ENCODE data around the gene PHACTR3. TPM values are rescaled to one million over a fixed set of nuclear protein-coding genes. Genes with fewer than 3 reads are reported as not detected.

The PHACTR3 gene
- total and polyA plus RNA-seq, 2 experiments from 2014 or later: 0.45 to 0.61 TPM

DNA sequence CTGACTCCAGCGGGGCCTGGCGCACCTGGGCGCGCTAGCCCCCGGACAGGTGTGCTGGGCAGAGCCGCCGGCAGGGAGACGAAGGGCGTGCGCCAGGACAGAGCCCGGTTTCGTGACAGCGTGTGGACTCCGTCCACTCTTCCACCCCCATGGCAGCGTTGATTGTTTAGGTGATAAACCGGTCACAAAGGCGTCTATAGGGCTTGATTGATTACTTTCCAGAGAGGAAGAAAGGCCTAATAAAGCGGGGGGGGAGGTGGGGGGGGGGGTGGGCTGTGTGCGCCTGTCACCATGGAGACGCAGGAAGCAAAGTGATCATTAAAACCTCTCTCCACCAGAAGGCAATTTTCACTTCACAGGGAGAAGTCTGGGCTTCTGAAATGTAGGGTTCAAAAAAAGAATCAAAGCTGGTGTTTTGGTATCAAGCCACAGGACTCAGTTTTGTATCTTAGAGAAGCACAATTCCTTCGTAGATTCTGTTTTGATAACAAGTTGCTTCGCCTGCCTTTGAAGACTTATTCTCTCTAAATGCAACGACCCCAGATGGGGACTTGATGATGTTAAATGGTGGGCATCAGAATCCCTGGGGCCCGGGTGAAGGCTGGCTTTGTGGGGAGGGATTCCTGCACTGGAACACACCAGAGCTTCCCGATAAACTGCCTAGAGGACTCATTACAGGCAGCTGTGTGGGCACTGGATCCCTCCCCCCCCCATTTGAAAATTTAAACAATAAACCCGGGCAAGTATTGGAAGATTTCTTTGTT is 1.4 kb downstream of the PHACTR3 start (continued):
- TF ChIP-seq STAT1 (IDR thresholded peaks at IDR 0.05; ENCODE audit: unreplicated experiment) (no peak), ZNF114 (CRISPR knock-in tag; IDR thresholded peaks at IDR 0.05) (no peak), JUNB (IDR thresholded peaks at IDR 0.05; ENCODE audit: unreplicated experiment) (no peak), CREB1 (CRISPR knock-in tag; IDR thresholded peaks at IDR 0.05; ENCODE audit: low read depth) (no peak), EZH2phosphoT487 (IDR thresholded peaks at IDR 0.05; ENCODE audit: unreplicated experiment) (no peak)
- TF ChIP-seq, protein P1, sequence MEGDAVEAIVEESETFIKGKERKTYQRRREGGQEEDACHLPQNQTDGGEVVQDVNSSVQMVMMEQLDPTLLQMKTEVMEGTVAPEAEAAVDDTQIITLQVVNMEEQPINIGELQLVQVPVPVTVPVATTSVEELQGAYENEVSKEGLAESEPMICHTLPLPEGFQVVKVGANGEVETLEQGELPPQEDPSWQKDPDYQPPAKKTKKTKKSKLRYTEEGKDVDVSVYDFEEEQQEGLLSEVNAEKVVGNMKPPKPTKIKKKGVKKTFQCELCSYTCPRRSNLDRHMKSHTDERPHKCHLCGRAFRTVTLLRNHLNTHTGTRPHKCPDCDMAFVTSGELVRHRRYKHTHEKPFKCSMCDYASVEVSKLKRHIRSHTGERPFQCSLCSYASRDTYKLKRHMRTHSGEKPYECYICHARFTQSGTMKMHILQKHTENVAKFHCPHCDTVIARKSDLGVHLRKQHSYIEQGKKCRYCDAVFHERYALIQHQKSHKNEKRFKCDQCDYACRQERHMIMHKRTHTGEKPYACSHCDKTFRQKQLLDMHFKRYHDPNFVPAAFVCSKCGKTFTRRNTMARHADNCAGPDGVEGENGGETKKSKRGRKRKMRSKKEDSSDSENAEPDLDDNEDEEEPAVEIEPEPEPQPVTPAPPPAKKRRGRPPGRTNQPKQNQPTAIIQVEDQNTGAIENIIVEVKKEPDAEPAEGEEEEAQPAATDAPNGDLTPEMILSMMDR (conservative IDR thresholded peaks at IDR 0.05; ENCODE audit: low read depth in 2 of 2): no peak
- TF ChIP-seq, protein P2, sequence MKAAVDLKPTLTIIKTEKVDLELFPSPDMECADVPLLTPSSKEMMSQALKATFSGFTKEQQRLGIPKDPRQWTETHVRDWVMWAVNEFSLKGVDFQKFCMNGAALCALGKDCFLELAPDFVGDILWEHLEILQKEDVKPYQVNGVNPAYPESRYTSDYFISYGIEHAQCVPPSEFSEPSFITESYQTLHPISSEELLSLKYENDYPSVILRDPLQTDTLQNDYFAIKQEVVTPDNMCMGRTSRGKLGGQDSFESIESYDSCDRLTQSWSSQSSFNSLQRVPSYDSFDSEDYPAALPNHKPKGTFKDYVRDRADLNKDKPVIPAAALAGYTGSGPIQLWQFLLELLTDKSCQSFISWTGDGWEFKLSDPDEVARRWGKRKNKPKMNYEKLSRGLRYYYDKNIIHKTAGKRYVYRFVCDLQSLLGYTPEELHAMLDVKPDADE (IDR thresholded peaks at IDR 0.05): no peak

DNA sequence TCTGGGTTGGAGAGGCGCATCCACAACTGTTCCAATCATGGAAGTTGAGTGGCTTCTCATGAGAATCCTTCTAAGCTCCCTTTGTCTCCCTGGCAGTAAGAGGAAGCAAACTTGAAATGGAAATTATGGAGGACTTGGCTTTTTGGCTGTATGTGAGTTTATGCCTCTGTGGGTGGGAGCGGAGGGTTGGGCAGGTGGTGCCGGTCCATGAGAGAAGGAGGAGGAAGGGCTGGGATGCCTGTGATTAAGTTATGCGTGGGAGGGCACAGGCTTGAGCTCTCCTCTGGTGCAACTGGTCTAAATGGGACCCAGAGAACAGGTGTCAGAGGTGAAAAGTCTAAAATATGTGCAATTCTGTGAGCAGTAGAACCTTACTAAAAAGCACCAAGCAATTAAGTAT is 2.2 kb downstream of the PHACTR3 start:
- no peaks in the 10 kb centered on the region for H3K4me1 ChIP-seq (ENCODE audit: insufficient read depth)
- no peaks in the 10 kb centered on the region for H3K79me2 ChIP-seq (replicated peaks; ENCODE audit: insufficient read depth)
- Mint-ChIP-seq H3K36me3 (ENCODE audit: low read depth) (no peaks in the 10 kb centered on the region), H3K27ac (no peak overlapping the region), H3K9me3 (no peaks in the 10 kb centered on the region; the same call in 2 of the 3 replicates), H3K4me3 (no peak overlapping the region), H3K4me1 (peaks cover 3% of the 10 kb centered on the region; the same call in 1 of the 3 replicates), H3K27me3 (ENCODE audit: insufficient read depth, low read depth, poor library complexity) (peaks cover 60% of the 10 kb centered on the region)
- H2AFZ ChIP-seq: no peak overlapping the region
- no peak for DNase-seq (ENCODE audit: low spot score)
- no peaks in the 10 kb centered on the region for H3K9me2 ChIP-seq (ENCODE audit: insufficient read depth)
- peaks cover 80% of the 10 kb centered on the region for H3K27me3 ChIP-seq (ENCODE audit: insufficient read depth)
- no peak overlapping the region for H3K4me3 ChIP-seq
- no peaks in the 10 kb centered on the region for H3K36me3 ChIP-seq (ENCODE audit: insufficient read depth)
- H3K4me2 ChIP-seq: no peak overlapping the region
- ATAC-seq: no peak
- no peaks in the 10 kb centered on the region for H3F3A ChIP-seq (replicated peaks; ENCODE audit: low read depth)
- H4K20me1 ChIP-seq (replicated peaks; ENCODE audit: insufficient read depth): no peaks in the 10 kb centered on the region; the same call in 1 of the 2 replicates
- H3K27ac ChIP-seq (ENCODE audit: low read depth): no peak overlapping the region
- TF ChIP-seq CREB1 (CRISPR knock-in tag; IDR thresholded peaks at IDR 0.05; ENCODE audit: low read depth) (no peak), ZNF331 (CRISPR knock-in tag; IDR thresholded peaks at IDR 0.05; ENCODE audit: low read depth) (no peak), POLR2AphosphoS5 (IDR thresholded peaks at IDR 0.05; ENCODE audit: low read depth) (no peak), EZH2 (IDR thresholded peaks at IDR 0.05; ENCODE audit: low read depth, unreplicated experiment) (no peak), JUNB (IDR thresholded peaks at IDR 0.05; ENCODE audit: unreplicated experiment) (no peak), ZNF114 (CRISPR knock-in tag; IDR thresholded peaks at IDR 0.05) (no peak)
- TF ChIP-seq, protein P3, sequence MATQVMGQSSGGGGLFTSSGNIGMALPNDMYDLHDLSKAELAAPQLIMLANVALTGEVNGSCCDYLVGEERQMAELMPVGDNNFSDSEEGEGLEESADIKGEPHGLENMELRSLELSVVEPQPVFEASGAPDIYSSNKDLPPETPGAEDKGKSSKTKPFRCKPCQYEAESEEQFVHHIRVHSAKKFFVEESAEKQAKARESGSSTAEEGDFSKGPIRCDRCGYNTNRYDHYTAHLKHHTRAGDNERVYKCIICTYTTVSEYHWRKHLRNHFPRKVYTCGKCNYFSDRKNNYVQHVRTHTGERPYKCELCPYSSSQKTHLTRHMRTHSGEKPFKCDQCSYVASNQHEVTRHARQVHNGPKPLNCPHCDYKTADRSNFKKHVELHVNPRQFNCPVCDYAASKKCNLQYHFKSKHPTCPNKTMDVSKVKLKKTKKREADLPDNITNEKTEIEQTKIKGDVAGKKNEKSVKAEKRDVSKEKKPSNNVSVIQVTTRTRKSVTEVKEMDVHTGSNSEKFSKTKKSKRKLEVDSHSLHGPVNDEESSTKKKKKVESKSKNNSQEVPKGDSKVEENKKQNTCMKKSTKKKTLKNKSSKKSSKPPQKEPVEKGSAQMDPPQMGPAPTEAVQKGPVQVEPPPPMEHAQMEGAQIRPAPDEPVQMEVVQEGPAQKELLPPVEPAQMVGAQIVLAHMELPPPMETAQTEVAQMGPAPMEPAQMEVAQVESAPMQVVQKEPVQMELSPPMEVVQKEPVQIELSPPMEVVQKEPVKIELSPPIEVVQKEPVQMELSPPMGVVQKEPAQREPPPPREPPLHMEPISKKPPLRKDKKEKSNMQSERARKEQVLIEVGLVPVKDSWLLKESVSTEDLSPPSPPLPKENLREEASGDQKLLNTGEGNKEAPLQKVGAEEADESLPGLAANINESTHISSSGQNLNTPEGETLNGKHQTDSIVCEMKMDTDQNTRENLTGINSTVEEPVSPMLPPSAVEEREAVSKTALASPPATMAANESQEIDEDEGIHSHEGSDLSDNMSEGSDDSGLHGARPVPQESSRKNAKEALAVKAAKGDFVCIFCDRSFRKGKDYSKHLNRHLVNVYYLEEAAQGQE (IDR thresholded peaks at IDR 0.05; ENCODE audit: unreplicated experiment): no peak
- TF ChIP-seq, protein P2 (IDR thresholded peaks at IDR 0.05): no peak
- TF ChIP-seq, protein P1 (conservative IDR thresholded peaks at IDR 0.05; ENCODE audit: low read depth in 2 of 2): no peak
